ENCODE data around the gene ZNF316.
A peak's percentile ranks its signal among the peaks of the same experiment; 100 is the strongest.
"Not testable (repeated sequence)": the region's sequence is repeated elsewhere in the genome, so short reads cannot be mapped to it uniquely, and the experiment has no call there.

ZNF316 gene

DNA sequence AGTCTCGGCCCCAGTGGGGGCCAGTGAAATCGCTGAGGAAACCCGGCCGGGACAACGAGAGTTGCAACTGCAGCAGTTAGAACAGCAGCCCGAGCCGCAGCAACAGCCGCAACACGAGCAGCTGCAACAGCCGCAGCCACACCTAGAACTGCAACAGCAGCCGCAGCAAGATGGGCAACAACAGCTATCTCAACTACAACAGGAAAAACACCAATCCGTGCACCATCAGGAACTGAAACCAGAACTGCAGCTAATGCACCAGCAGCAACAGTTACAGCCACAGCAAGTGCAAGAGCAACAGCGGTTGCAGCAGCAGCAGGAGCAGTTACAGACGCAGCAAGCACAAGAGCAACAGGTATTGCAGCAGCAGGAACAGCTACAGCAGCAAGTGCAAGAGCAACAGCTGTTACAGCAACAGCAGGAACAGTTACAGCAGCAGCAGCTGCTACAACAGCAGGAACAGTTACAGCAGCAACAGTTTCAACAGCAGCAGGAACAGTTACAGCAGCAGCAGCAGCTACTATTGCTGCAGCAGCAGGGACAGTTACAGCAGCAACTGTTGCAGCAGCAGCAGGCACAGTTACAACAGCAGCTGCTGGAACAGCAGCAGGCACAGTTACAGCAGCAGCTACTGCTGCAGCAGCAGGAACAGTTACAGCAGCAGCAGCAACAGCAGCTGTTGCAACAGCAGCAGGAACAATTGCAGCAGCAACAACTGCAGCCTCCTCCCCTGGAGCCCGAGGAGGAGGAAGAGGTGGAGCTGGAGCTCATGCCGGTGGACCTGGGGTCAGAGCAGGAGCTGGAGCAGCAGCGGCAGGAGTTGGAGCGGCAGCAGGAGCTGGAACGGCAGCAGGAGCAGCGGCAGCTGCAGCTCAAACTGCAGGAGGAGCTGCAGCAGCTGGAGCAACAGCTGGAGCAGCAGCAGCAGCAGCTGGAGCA is 15.7 kb upstream of the ZNF316 start:
- DNase-seq (ENCODE audit: low spot score): no peak

- no peak for DNase-seq (ENCODE audit: low spot score)
Measured at GRCh38 chr7:6622134-6622710, 14.9 kb upstream of the ZNF316 start.

DNA sequence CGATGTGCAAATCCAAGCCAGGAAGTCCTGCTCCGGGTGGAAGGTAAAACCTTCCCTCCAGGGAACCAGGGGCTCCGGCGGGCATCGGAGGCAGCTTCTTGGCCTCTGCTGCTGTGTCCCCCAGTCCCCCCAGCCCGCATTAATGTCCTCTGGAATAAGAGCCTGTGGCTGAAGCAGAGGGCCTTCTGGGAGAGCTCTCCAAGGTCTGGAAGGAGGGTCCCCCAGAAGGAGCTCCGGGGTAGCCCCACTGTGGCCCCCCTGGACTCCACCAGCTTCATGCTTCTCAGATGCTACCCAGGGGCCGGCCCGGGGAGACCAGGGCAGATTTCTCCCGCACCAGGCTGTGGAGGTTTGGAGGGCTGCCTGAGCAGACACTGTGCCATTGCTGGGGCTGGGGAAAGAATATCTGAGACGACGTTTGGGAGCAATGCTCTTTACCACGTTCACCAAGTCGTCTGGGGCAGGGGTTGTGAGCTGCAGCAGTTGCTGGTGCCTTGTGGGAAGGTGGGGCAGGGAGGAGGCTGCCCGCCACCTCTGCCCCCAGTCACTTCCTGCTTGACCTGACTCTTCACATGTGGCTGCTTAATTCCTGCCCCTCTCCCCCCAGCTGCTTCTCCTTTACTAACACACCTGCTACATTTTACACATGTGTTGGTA is 13.4 kb upstream of the ZNF316 start:
- DNase-seq (ENCODE audit: low spot score): no peak

GRCh38 chr7:6624246-6624611 is 12.9 kb upstream of the ZNF316 start:
- DNase-seq (ENCODE audit: low spot score): no peak

GRCh38 chr7:6628045-6628444 is 9.1 kb upstream of the ZNF316 start:
- DNase-seq (ENCODE audit: low spot score): no peak

DNA sequence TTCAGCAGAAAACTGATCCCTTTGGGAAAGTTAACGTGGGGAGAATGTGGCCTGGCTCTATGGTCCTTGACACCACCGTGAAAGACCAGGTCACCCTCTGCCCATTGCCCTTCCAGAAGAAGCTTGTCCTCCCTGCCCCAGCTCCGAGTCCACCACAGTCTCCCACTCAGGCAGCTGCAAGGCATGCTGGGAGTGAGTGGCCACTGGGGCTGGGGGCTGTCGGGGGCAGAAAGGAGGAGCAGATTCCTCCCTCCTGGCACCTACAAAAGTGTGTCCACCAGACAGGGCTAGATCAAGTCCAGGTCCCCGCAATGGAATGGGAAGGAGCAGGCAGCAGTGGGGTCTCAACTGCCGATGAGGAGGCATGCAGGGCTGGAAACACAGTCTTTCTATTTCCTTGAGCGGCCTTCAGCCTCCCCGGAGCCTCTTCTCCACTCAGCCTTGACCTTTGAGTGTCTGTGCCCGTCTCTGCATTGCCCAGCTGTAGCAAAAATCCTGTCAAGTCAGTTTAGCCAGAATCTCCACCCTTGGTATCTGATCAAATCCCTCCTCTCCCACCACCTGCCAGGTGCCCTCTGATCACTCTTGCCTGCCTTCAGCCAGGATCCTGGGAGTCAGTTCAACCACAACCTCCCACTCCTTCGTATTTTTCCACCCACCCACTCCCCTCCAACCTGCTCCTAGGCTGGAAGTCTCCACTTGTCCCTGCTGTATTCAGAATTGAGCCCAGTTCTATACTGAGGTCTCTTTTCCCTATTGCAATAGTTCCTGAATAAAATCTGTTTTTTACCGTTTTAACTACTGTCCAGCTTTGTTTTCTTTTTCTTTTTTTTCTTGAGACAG is 6.9 kb upstream of the ZNF316 start:
- no peak for DNase-seq (ENCODE audit: low spot score)

DNA sequence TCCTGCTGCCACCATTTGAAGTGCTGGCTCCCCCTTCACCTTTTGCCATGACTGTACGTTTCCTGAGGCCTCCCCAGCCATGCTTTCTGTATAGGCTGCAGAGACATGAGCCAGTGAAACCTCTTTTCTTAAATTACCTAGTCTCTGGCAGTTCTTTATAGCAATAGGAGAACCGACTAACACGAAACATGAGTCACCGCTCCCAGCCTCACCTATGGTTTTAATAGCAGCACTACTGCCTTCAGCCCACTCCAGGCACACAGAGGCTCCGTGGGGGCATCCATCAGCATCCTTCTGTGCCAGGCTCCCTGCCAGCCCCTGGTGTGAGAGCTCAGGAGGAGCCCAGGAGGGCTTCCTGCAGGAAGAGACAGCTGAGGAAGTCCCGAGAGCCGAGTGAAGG is 5.5 kb upstream of the ZNF316 start:
- no peak for DNase-seq (ENCODE audit: low spot score)

DNA sequence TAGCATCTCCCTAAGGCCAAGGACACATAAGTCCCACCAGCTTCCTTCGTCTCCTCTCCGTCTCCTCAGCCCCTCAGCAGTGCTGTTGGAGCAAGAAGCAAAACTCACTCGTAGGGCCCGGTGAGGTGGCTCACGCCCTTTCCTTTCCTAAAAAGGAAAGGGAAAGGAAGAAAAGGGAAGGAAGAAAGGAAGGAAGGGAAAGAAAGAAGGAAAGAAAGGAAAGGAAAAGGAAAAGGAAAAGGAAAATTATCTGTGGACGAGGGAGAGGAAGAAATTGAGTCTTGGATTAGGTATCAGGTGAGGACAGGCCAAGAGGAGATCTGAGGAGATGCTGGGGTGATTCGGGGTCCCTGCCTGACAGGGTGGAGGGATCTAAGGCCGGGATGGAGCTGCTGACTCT is 3.1 kb upstream of the ZNF316 start:
- no peak for DNase-seq (ENCODE audit: low spot score)

DNA sequence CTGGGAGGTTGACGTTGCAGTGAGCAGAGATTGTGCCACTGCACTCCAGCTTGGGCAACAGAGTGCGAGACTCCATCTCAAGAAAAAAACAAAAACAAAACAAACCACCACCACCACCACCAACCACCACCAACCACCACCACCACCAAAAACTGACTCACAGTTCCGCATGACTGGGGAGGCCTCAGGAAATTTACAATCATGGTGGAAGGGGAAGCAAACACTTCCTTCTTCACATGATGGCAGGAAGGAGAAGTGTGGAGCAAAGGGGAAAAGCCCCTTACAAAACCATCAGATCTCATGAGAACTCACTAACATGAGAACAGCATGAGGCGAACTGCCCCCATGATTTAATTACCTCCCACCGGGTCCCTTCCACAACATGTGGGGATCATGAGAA is 2.1 kb upstream of the ZNF316 start:
- not testable (repeated sequence) for DNase-seq (ENCODE audit: low spot score)

DNA sequence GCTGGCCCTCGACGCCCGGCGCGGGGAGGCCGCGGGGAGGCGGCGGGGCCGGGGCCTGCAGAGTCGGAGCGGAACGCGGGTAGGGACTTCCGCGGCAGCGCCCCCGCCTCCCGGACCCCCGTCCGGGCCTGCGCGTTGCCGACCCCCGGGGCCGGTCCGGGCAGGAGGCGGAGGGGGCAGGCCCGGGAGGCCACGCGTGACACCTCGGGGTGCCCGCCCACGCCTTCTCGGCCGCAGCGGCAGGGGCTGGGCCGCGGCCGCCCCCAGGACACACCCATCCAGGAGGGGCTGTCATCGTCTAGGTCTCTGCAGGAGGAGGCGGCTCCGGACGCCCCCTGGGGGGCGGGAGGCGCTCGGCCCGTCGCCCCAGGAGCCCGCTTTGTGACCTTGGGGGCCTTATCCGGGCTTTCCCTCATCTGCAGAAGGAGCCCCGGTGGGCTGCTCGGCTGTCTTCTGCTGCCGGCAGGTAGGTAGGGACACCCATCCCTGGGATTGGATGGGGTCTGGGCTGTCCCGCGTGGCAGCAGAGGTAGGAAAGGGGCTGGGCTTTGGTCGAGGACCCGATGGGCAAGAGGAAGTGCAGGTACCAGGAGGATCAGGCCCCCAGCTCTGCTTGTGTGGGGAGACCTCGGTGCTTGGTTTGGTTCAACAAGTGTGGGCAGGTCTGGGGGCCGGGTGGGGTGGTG is 569 bp downstream of the ZNF316 start:
- DNase-seq (ENCODE audit: low spot score): peak; percentile 90

DNA sequence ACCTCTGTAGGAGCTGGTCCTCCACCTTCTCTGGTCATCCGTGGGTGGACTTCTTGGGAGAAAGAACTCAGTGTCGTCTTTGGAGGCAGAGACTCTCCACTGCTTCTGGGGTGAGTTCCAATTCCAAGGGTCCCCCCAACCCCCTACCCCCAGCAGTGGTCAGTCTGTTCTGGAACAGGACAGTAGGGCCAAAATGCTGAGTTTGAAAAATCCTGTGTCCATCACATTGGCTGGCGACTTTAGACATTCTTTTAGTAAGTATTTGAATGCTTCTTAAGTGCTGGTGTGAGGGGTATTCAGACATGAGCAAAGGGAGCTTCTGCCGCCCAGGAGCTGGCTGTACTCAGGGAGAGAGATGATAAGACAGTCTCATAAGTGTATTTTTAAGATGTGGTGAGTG is 1.9 kb downstream of the ZNF316 start:
- no peak for DNase-seq (ENCODE audit: low spot score)

DNA sequence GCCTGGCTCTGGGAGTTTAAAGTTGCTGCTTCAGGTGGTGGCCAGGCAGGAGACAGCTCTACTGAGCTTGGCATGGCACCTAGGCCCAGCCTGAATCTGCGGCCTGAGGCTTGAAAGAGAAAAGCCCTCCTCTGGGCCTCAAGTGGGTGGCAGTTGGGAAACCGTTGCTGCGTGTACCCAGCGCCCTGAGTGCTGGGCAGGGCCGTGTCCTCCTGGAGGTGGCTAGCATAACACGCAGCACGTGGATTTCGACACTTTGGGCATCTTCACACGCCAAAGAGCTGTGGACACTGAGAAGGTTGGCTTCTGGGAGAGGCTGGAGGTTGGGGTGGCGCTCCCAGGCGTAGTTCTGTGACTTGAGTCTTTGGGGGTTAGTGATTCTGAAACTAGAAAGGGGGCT is 2.5 kb downstream of the ZNF316 start:
- no peak for DNase-seq (ENCODE audit: low spot score)

GRCh38 chr7:6640246-6640721 is 3.2 kb downstream of the ZNF316 start:
- no peak for DNase-seq (ENCODE audit: low spot score)

DNA sequence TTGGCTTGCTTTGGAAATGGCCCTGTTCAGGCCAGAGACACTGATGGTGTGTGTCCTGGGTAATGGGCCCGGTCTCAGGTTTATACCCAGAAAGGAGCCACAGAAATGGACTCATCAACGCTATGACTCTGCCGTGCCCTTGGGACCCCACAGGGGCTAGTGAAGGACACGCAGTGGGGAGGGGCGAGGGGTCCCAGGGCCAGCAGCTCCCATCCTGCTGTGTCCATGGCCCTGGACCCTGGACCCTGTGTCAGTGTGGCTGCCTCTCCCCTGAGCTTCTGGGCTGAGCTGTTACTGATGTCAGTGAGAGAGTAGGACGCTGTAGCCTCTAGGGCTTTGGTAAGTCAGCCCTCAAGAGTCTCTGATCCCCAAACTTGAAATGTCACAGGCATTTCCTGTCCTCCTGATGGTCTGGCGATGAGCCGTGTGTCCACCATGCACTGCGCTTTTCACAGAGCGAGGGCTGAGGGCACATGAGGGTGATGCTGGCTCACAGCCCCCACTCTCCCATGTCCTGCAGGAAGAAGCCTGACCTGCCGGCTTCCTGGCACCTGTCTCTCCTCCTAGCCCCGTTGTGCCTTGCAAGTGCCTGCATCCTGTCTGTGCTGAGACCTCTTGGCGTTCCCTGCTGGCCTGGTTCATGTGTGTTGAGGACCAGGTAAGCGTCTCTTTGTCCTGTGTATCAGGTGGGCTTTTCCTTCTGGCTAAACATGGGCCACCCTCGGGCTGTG is 4.4 kb downstream of the ZNF316 start:
- DNase-seq (ENCODE audit: low spot score): no peak

DNA sequence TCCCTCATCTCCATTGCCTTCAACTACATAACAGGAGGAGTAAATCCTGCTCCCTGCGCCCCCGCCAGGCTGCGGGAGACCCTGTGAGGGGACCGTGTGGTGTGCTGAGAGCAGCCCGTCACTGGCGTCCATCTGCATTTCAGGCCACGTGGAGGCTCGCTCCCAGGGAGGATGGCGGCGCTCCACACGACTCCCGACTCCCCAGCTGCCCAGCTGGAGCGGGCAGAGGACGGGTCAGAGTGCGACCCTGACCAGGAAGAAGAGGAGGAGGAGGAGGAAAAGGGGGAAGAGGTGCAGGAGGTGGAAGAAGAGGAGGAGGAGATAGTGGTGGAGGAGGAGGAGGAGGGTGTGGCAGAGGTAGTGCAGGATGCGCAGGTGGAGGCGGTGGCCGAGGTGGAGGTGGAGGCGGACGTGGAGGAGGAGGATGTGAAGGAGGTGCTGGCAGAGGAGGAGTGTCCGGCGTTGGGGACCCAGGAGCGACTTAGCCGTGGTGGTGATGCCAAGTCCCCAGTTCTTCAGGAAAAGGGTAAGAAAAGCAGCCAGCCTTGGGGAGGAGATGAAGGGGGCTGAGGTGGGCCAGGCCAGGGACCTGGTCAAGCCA is 5.2 kb downstream of the ZNF316 start:
- no peak for DNase-seq (ENCODE audit: low spot score)

GRCh38 chr7:6642861-6643640 is 5.9 kb downstream of the ZNF316 start:
- DNase-seq (ENCODE audit: low spot score): no peak

- no peak for DNase-seq (ENCODE audit: low spot score)
Measured at GRCh38 chr7:6643915-6644625, 7.0 kb downstream of the ZNF316 start.

GRCh38 chr7:6644728-6645127 is 7.6 kb downstream of the ZNF316 start:
- DNase-seq (ENCODE audit: low spot score): no peak

- no peak for DNase-seq (ENCODE audit: low spot score)
Measured at GRCh38 chr7:6646465-6646864, 9.3 kb downstream of the ZNF316 start.
